SK-N-MC (cell line): Measurements from ENCODE around the gene BPHL.
"Not testable (repeated sequence)": the region's sequence is repeated elsewhere in the genome, so short reads cannot be mapped to it uniquely, and the experiment has no call there.

Source experiments
- EZH2 ChIP-seq: fragments of 200-600 bp; sonication (generic); IDR thresholded peaks from one replicate; pipeline ENCODE4 v1.6.1; 2017; ENCODE audit warnings: antibody characterized with exemption
- FOXP2 ChIP-seq: optimal IDR thresholded peaks from 2 replicates; pipeline ENCODE3; 2011; ENCODE audit warnings: mild to moderate bottlenecking, moderate library complexity; ENCODE audit not compliant: insufficient read depth; ENCODE audit errors: extremely low read length, control extremely low read depth
- POLR2AphosphoS5 ChIP-seq: IDR thresholded peaks from 2 replicates; pipeline ENCODE4 v1.6.1; 2012; ENCODE audit warnings: mild to moderate bottlenecking, low read depth, low read length, borderline replicate concordance

GRCh38 chr6:3179945-3180344 lies 61.4 kb downstream of the BPHL start:
- TF ChIP-seq POLR2AphosphoS5, EZH2, FOXP2: not testable (repeated sequence)
